Activated naive CD4-positive, alpha-beta T cell treated with anti-CD3 and anti-CD28 coated beads, Interleukin-2, amount 50 U/mL, for 16 hours (primary cell): ENCODE results near the gene MRPL18.

Experiments
- DNase-seq: peaks from one replicate; pipeline ENCODE4 v3.0.0-alpha.2; 2020

MRPL18 gene

GRCh38 chr6:159844737-159845645, 54.7 kb downstream of the MRPL18 start:
- no peak for DNase-seq
